ENCODE results near the gene PLPP4. TPM values are rescaled to one million over a fixed set of nuclear protein-coding genes. Genes with fewer than 3 reads are reported as not detected.

Gene PLPP4
- total RNA-seq, 1 donor from 2014 or later = not detected

- Mint-ChIP-seq H3K27ac (ENCODE audit: unreplicated experiment) (no peak overlapping the region), H3K27me3 (ENCODE audit: unreplicated experiment) (peaks cover 5% of the 10 kb centered on the region), H3K4me1 (ENCODE audit: unreplicated experiment) (peaks cover 12% of the 10 kb centered on the region), H3K36me3 (ENCODE audit: low read depth, unreplicated experiment) (peaks cover 4% of the 10 kb centered on the region), H3K4me3 (ENCODE audit: unreplicated experiment) (no peak overlapping the region), H3K9me3 (ENCODE audit: unreplicated experiment) (peaks cover 5% of the 10 kb centered on the region)
- DNase-seq (ENCODE audit: low spot score) = no peak
- TF ChIP-seq CTCF (IDR thresholded peaks at IDR 0.05; ENCODE audit: unreplicated experiment) = no peak
Observed at GRCh38 chr10:120607710-120608703, 151.0 kb downstream of the PLPP4 start.

GRCh38 chr10:120609006-120609405, 152.0 kb downstream of the PLPP4 start:
- Mint-ChIP-seq H3K9me3 (ENCODE audit: unreplicated experiment) (no peaks in the 10 kb centered on the region), H3K27me3 (ENCODE audit: unreplicated experiment) (peaks cover 5% of the 10 kb centered on the region), H3K4me3 (ENCODE audit: unreplicated experiment) (no peak overlapping the region), H3K36me3 (ENCODE audit: low read depth, unreplicated experiment) (no peaks in the 10 kb centered on the region), H3K4me1 (ENCODE audit: unreplicated experiment) (peaks cover 12% of the 10 kb centered on the region), H3K27ac (ENCODE audit: unreplicated experiment) (no peak overlapping the region)
- DNase-seq (ENCODE audit: low spot score) = no peak
- TF ChIP-seq CTCF (IDR thresholded peaks at IDR 0.05; ENCODE audit: unreplicated experiment) = no peak

- no peak for DNase-seq (ENCODE audit: low spot score)
- Mint-ChIP-seq H3K27me3 (ENCODE audit: unreplicated experiment) (peaks cover 4% of the 10 kb centered on the region), H3K27ac (ENCODE audit: unreplicated experiment) (no peak overlapping the region), H3K36me3 (ENCODE audit: low read depth, unreplicated experiment) (no peaks in the 10 kb centered on the region), H3K4me3 (ENCODE audit: unreplicated experiment) (no peak overlapping the region), H3K4me1 (ENCODE audit: unreplicated experiment) (peaks cover 12% of the 10 kb centered on the region), H3K9me3 (ENCODE audit: unreplicated experiment) (no peaks in the 10 kb centered on the region)
- no peak for TF ChIP-seq CTCF (IDR thresholded peaks at IDR 0.05; ENCODE audit: unreplicated experiment)
Observed at GRCh38 chr10:120610791-120611190, 153.8 kb downstream of the PLPP4 start.

- Mint-ChIP-seq H3K4me3 (ENCODE audit: unreplicated experiment) (no peak overlapping the region), H3K27ac (ENCODE audit: unreplicated experiment) (no peak overlapping the region), H3K9me3 (ENCODE audit: unreplicated experiment) (no peaks in the 10 kb centered on the region), H3K4me1 (ENCODE audit: unreplicated experiment) (peaks cover 12% of the 10 kb centered on the region), H3K27me3 (ENCODE audit: unreplicated experiment) (peaks cover under 1% of the 10 kb centered on the region), H3K36me3 (ENCODE audit: low read depth, unreplicated experiment) (no peaks in the 10 kb centered on the region)
- no peak for DNase-seq (ENCODE audit: low spot score)
- TF ChIP-seq CTCF (IDR thresholded peaks at IDR 0.05; ENCODE audit: unreplicated experiment) = no peak
Observed at GRCh38 chr10:120612756-120613155, 155.7 kb downstream of the PLPP4 start.

- Mint-ChIP-seq H3K27me3 (ENCODE audit: unreplicated experiment) (peaks cover 1% of the 10 kb centered on the region), H3K9me3 (ENCODE audit: unreplicated experiment) (no peaks in the 10 kb centered on the region), H3K36me3 (ENCODE audit: low read depth, unreplicated experiment) (no peaks in the 10 kb centered on the region), H3K4me3 (ENCODE audit: unreplicated experiment) (no peak overlapping the region), H3K27ac (ENCODE audit: unreplicated experiment) (no peak overlapping the region), H3K4me1 (ENCODE audit: unreplicated experiment) (peaks cover 12% of the 10 kb centered on the region)
- DNase-seq (ENCODE audit: low spot score) = no peak
- no peak for TF ChIP-seq CTCF (IDR thresholded peaks at IDR 0.05; ENCODE audit: unreplicated experiment)
Observed at GRCh38 chr10:120613180-120613579, 156.2 kb downstream of the PLPP4 start.
